Smooth muscle cell (in vitro differentiated cells): ENCODE data around the gene TTF1. TPM values are rescaled to one million over a fixed set of nuclear protein-coding genes. Genes with fewer than 3 reads are reported as not detected.

ENCODE experiments used
- DNase-seq: peaks from one replicate; lab custom pipeline; 2025; ENCODE audit not compliant: unreplicated experiment; lab: John Stamatoyannopoulos, UW
- H2AFZ ChIP-seq: fragments of 200-600 bp; sonication (generic); 2 replicates; pipeline ENCODE4 v1.6.0; 2016; ENCODE audit warnings: antibody characterized with exemption, low read depth, mild to moderate bottlenecking
- H3F3A ChIP-seq: fragments of 200-600 bp; sonication (generic); 2 replicates; pipeline ENCODE4 v1.6.0; 2017; ENCODE audit warnings: antibody characterized with exemption, low read depth
- H3K27ac ChIP-seq: fragments of 200-600 bp; sonication (generic); 2 replicates; pipeline ENCODE4 v1.5.1; 2016; ENCODE audit warnings: low read depth, mild to moderate bottlenecking
- H3K27me3 ChIP-seq: fragments of 200-600 bp; sonication (generic); 2 replicates; pipeline ENCODE4 v1.6.1; 2016; ENCODE audit warnings: low read depth, mild to moderate bottlenecking
- H3K36me3 ChIP-seq: fragments of 200-600 bp; sonication (generic); 2 replicates; pipeline ENCODE4 v1.5.1; 2016; ENCODE audit warnings: low read depth
- H3K4me1 ChIP-seq: fragments of 200-600 bp; sonication (generic); 2 replicates; pipeline ENCODE4 v1.5.1; 2016; ENCODE audit warnings: low read depth
- H3K4me2 ChIP-seq: fragments of 200-600 bp; sonication (generic); 2 replicates; pipeline ENCODE4 v1.6.0; 2016; ENCODE audit warnings: mild to moderate bottlenecking
- H3K4me3 ChIP-seq: fragments of 200-600 bp; sonication (generic); 2 replicates; pipeline ENCODE4 v1.5.1; 2016; ENCODE audit warnings: mild to moderate bottlenecking
- H3K79me2 ChIP-seq: fragments of 200-600 bp; sonication (generic); 2 replicates; pipeline ENCODE4 v1.6.0; 2016; ENCODE audit warnings: low read depth, mild to moderate bottlenecking
- H3K9ac ChIP-seq: fragments of 200-600 bp; sonication (generic); 2 replicates; pipeline ENCODE4 v1.6.0; 2016; ENCODE audit warnings: low read depth
- H3K9me3 ChIP-seq: fragments of 200-600 bp; sonication (generic); replicated peaks from 2 replicates; pipeline ENCODE4 v1.5.1; 2016; ENCODE audit warnings: low read depth
- H4K20me1 ChIP-seq: fragments of 200-600 bp; sonication (generic); 2 replicates; pipeline ENCODE4 v1.6.0; 2016; ENCODE audit warnings: low read depth
- CTCF ChIP-seq: fragments of 200-600 bp; sonication (generic); IDR thresholded peaks from 2 replicates; pipeline ENCODE4 v1.5.1; 2017; ENCODE audit warnings: borderline replicate concordance, mild to moderate bottlenecking, antibody characterized with exemption; ENCODE audit not compliant: insufficient read depth, poor library complexity, severe bottlenecking
- WGBS: methylation state at CpG from one replicate; pipeline ENCODE4 v1.1.7; 2016; ENCODE audit warnings: low lambda C conversion rate; 5-methylcytosine and 5-hydroxymethylcytosine counted together
- polyA plus RNA-seq: library from polyadenylated mRNA; unstranded; fragments of >200 nt; fragmentation: Nextera tagmentation; extraction: Ambion mirVana; gene quantifications from 2 replicates; pipeline ENCODE4 v1.2.1, GENCODE V29; 2016
- total RNA-seq: library from RNA; depleted of rRNA; stranded (reverse); fragments of >200 nt; gene quantifications from 2 replicates; pipeline ENCODE4 v1.2.3, GENCODE V29; 2014

Gene TTF1
- total and polyA plus RNA-seq, 2 experiments from 2014 or later, result 5.5 to 16.4 TPM

- no peak for DNase-seq
- 97% methylated on average over 9 of the region's 9 CpGs for WGBS
- H3K4me2 ChIP-seq, result no peak overlapping the region
- H3K4me3 ChIP-seq, result no peak overlapping the region
- H3K79me2 ChIP-seq, result peaks cover 6% of the 10 kb centered on the region
- no peaks in the 10 kb centered on the region for H3F3A ChIP-seq
- H3K9ac ChIP-seq, result no peak overlapping the region
- H3K27ac ChIP-seq, result no peak overlapping the region
- no peaks in the 10 kb centered on the region for H3K9me3 ChIP-seq
- H2AFZ ChIP-seq, result no peak overlapping the region
- H4K20me1 ChIP-seq, result peaks cover 26% of the 10 kb centered on the region
- no peak for TF ChIP-seq CTCF
- no peaks in the 10 kb centered on the region for H3K27me3 ChIP-seq
- peaks cover 50% of the 10 kb centered on the region for H3K36me3 ChIP-seq
- no peaks in the 10 kb centered on the region for H3K4me1 ChIP-seq
Measured at GRCh38 chr9:132341177-132341840, 65.3 kb downstream of the TTF1 start.

GRCh38 chr9:132334364-132334763 is 72.3 kb downstream of the TTF1 start:
- Histone ChIP-seq H3K27ac (no peak overlapping the region), H3F3A (no peaks in the 10 kb centered on the region), H3K9me3 (no peaks in the 10 kb centered on the region), H2AFZ (no peak overlapping the region), H3K4me3 (no peak overlapping the region), H3K4me1 (no peaks in the 10 kb centered on the region), H3K36me3 (peaks cover 72% of the 10 kb centered on the region), H4K20me1 (peaks cover 10% of the 10 kb centered on the region), H3K4me2 (no peak overlapping the region), H3K27me3 (no peaks in the 10 kb centered on the region), H3K79me2 (peaks cover 7% of the 10 kb centered on the region), H3K9ac (no peak overlapping the region)
- 96% methylated on average over 3 of the region's 3 CpGs for WGBS
- DNase-seq, result no peak
- TF ChIP-seq CTCF, result no peak

GRCh38 chr9:132333556-132333955 is 73.1 kb downstream of the TTF1 start:
- 100% methylated on average over 1 of the region's 1 CpG for WGBS
- no peaks in the 10 kb centered on the region for H3K27me3 ChIP-seq
- H2AFZ ChIP-seq, result no peak overlapping the region
- no peak overlapping the region for H3K9ac ChIP-seq
- no peak overlapping the region for H3K4me2 ChIP-seq
- H3K9me3 ChIP-seq, result no peaks in the 10 kb centered on the region
- no peak overlapping the region for H3K27ac ChIP-seq
- no peak for TF ChIP-seq CTCF
- peaks cover 10% of the 10 kb centered on the region for H4K20me1 ChIP-seq
- H3K4me3 ChIP-seq, result no peak overlapping the region
- peaks cover 14% of the 10 kb centered on the region for H3K79me2 ChIP-seq
- H3K36me3 ChIP-seq, result peaks cover 76% of the 10 kb centered on the region
- DNase-seq, result no peak
- H3K4me1 ChIP-seq, result no peaks in the 10 kb centered on the region
- H3F3A ChIP-seq, result no peaks in the 10 kb centered on the region

GRCh38 chr9:132328580-132328979 is 78.1 kb downstream of the TTF1 start:
- H3K9me3 ChIP-seq, result no peaks in the 10 kb centered on the region
- no peak for DNase-seq
- H3K4me1 ChIP-seq, result no peaks in the 10 kb centered on the region
- H3K9ac ChIP-seq, result no peak overlapping the region
- peaks cover 52% of the 10 kb centered on the region for H3K36me3 ChIP-seq
- H4K20me1 ChIP-seq, result peaks cover 12% of the 10 kb centered on the region
- H3K4me3 ChIP-seq, result no peak overlapping the region
- H3K27me3 ChIP-seq, result no peaks in the 10 kb centered on the region
- no peak overlapping the region for H3K4me2 ChIP-seq
- H3K79me2 ChIP-seq, result peaks cover 37% of the 10 kb centered on the region
- no peaks in the 10 kb centered on the region for H3F3A ChIP-seq
- 100% methylated on average over 4 of the region's 4 CpGs for WGBS
- H3K27ac ChIP-seq, result no peak overlapping the region
- no peak for TF ChIP-seq CTCF
- no peak overlapping the region for H2AFZ ChIP-seq
